Measurements from ENCODE around the gene DOCK9.

DNA sequence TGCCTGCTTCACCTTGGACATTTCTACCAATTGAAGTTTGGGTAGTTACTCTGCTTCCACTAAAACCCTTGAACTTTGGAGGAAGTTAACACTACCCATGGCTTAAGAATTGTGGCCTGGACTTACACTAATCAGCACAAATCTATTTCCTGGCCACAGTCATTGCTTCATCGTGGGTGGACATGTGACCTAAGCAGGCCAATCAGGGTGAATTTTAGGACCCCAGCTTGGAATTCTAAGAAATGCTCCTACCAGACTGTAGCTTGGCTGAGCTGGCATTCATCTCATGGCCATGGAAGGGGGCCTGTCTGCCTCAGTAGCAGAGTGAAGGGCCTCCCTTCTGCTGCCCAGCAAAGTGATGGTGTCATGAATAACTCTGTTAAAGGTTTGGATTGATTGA lies 167.1 kb downstream of the DOCK9 start:
- TF ChIP-seq, protein P1, sequence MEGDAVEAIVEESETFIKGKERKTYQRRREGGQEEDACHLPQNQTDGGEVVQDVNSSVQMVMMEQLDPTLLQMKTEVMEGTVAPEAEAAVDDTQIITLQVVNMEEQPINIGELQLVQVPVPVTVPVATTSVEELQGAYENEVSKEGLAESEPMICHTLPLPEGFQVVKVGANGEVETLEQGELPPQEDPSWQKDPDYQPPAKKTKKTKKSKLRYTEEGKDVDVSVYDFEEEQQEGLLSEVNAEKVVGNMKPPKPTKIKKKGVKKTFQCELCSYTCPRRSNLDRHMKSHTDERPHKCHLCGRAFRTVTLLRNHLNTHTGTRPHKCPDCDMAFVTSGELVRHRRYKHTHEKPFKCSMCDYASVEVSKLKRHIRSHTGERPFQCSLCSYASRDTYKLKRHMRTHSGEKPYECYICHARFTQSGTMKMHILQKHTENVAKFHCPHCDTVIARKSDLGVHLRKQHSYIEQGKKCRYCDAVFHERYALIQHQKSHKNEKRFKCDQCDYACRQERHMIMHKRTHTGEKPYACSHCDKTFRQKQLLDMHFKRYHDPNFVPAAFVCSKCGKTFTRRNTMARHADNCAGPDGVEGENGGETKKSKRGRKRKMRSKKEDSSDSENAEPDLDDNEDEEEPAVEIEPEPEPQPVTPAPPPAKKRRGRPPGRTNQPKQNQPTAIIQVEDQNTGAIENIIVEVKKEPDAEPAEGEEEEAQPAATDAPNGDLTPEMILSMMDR (IDR thresholded peaks at IDR 0.05; ENCODE audit: extremely low read depth in 1 of 2, insufficient read depth in 1 of 2, low read depth in 1 of 2, low read length in 2 of 2) = no peak
- TF ChIP-seq EZH2 (IDR thresholded peaks at IDR 0.05; ENCODE audit: borderline replicate concordance, low read depth, low read length, severe bottlenecking) = no peak
- no peak for TF ChIP-seq POLR2A (IDR thresholded peaks at IDR 0.05; ENCODE audit: low read depth, low read length)
- TF ChIP-seq, protein P2, sequence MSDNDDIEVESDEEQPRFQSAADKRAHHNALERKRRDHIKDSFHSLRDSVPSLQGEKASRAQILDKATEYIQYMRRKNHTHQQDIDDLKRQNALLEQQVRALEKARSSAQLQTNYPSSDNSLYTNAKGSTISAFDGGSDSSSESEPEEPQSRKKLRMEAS (IDR thresholded peaks at IDR 0.05; ENCODE audit: insufficient read depth, insufficient read length) = no peak
- TF ChIP-seq POLR2AphosphoS5 (IDR thresholded peaks at IDR 0.05; ENCODE audit: insufficient read depth, low read depth, low read length) = no peak

Data from endothelial cell of umbilical vein (primary cell).